HG03442 (cell line): ENCODE results near the gene METTL23.

ENCODE experiments used
- ATAC-seq: cut with Tn5 transposase; IDR thresholded peaks from one replicate; pipeline ENCODE4 v1.9.1; 2021; ENCODE audit warnings: mild to moderate bottlenecking, moderate library complexity; ENCODE audit not compliant: unreplicated experiment

The METTL23 gene

DNA sequence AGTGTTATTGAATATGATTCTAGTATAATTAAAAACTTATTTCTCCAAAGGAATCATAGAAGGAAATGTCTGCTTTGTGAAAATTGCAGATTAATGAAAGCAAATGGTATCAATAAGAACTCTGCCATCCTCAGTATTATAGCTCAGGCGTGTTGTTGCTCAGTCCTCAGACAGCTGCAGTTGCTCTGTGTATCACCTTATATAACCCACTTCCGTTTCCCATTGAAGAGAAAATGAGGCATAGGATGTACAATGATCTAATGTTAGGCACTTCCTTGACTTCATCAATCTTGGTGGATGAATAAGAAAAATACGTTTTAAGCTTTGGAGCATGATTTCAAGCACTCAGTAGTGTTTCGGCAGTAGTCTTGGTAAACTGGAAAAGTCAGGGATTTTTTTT, 25.4 kb downstream of the METTL23 start:
- no peak for ATAC-seq

DNA sequence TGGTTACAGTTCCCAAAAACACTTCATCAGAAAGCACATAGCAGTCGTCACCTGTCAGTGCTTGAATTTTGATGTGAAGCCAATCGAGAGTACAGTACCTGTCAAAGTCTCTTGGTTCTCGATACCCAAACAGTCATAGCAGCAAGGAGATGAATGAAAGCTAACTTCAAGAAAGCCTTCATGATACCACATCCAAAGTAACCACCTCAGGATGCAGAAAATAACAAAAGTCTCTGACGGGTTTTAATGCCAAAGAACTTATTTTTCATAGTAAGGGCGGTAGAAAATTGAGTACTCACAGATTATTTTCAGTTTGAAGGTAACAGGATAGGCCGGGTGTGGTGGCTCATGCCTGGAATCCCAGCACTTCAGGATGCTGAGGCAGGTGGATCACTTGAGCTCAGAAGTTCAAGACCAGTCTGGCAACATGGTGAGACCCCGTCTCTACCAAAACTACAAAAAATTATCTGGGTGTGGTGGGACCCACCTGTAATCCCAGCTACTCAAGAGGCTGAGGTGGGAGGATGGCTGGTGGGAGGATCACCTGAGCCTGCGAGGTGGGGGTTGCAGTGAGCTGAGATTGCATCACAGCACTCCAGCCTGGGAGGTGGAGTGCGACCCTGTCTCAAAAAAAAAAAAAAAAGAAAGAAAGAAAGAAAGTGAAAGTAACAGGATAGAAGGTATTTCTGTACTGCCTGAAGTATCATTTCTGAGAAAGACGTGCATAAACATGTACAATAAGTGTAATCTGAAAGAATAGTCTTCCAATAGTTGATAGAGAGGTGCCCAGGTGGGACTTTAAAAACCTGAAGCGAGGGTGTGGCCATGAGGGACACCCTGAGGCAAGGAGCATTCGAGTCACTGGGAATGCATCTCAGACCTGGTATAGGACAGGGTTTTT, 26.7 kb downstream of the METTL23 start:
- no peak for ATAC-seq

DNA sequence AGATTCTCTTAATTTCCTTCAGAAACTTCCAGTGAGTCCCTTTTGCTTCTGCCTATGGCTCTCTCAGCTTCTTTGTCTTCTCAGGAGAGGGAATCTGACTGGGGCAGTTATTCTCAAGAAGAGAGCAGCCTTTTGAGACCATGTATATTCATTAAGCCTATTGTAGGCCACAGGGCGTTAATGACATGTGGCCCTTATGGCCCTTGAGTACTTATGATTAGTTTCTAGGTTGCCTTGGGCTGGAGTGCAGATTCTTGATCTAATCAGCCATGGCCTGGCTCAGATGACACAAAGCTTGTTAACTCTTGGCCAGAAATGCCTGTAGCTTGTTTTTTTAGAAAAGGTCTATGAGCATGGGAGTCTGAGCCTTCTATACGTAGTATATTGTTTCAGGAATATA, 28.6 kb downstream of the METTL23 start:
- ATAC-seq: no peak

DNA sequence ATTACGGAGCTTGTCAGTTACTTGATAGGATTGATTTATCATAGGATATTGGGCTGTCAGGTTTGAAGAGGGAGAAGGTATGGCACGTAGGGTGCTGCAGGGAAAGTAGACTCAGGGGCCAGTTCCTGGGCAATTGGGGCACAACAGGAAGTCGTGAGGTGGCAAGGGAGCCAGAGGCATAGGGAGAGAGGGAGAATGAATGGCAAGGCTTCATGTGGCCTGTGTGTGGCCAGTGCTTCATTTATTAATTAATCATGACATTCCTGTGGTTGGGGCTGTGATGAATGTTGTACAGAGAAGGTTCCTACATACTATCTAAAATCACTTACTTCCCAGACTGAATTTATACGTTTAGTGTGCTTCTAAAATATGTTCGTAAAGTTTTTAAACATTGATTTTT, 30.6 kb downstream of the METTL23 start:
- no peak for ATAC-seq

DNA sequence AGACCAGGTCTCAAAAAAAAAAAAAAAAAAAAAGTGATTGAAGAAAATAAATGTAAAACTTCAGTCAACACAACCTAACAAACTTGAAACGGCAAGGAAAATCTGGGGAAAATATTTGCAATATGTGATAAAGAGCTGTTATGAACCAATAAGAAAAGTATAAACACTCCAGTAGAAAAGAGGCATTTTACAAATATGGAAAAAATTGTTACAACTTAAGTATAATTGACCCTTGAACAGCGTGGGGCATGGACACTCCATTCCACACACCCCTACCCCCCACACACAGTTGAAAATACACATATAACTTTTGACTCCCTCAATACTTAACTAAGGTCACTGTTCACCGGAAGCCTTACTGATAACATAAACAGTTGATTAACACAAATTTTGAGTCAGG, 31.9 kb downstream of the METTL23 start:
- ATAC-seq: no peak

DNA sequence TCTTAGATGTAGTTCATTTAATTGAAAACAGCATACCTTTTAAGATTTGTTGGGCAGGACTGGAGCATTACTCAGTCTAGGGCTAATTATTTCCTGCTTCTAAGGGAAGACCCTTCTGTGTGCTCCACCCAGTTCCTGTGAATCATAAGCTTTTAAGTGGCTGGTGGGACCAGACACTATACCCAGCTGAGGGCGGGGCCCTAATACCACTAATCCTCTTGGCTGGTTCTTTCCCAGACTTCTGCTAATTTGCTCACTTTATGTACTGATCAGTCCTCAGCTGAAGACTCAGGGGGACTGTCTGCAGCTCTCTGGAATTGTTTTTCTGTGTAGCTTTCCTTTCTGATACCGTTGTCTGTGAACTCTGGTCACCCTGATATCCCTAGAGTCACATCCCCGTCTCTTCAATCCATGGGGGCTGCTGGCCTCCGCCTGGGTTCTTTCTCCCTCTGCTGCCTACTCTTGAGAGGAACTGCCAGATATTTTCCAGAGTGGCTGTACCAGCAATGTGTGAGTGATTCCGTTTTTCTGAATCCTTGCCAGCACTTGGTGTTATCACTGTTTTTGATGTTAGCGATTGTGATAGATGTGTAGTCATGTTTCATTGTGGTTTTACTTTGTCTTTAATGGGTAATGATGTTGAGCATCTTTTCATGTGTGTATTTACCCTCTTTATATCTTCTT, 46.3 kb downstream of the METTL23 start:
- ATAC-seq: no peak

DNA sequence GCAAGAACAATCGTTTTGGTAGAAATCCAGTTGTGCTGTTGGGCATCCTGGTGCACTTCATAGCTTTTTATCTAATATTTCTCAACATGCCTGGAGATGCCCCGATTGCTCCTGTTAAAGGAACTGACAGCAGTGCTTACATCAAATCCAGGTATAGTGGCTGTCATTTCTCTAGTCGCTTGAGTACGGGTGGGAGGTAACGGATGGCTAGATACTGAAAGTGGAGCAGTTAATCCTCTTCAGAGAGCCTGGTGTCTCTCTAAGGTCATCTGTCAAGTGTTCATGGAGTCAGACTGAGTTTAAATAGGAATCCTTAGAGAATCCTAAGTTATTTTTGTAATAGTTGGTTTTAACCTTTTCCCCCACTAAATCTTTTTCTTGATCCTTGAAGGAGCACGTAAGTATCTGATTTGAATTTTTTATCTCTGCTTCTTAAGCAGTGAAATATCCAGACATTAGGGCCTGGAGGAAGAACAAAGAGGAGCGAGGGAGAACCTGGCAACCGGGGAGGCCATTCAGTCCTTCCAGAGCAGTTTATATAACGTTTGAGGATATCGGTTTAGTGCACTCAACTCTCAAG, 48.5 kb downstream of the METTL23 start:
- no peak for ATAC-seq

DNA sequence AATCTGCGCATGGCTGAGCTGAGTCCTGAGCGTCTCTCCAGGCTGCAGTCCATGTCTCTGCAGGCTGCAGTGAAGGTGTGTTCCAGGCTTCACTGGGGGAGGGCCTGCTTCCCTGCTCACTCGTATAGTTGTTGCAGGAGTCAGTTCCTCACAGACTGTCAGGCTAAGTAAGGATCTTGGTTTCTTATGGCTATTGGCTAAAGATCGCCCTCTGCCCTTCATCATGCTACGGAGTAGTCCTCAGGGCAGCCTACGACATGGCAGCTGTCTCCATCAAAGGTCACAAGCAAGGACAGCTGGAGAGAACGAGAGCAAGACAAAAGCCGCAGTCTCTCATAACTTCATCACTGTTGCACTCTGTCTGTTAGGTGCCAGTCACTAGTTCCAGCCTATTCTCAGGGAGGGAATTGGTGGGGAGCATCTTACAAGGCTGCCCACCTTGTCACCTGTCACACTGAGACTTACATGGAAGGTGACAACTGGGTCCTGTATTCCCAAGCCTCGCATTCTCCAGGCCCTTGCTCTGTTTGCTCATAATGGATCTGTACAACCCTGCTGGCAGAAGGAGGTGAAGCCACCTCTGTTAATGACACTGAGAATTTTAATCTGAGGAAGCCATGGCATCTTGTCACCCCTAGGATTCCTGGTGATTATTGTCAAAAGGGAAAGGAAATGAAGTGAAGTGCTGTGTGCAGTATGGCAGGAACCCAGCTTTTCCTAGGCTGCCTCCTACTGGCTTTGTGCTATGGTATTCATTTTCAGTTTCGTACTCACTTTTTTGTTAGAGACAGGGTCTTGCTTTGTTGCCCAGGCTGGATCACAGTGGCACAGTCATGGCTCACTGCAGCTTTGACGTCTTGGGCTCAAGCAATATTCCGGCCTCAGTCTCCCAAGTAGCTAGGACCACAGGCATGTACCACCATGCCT, 54.7 kb downstream of the METTL23 start:
- ATAC-seq: no peak

DNA sequence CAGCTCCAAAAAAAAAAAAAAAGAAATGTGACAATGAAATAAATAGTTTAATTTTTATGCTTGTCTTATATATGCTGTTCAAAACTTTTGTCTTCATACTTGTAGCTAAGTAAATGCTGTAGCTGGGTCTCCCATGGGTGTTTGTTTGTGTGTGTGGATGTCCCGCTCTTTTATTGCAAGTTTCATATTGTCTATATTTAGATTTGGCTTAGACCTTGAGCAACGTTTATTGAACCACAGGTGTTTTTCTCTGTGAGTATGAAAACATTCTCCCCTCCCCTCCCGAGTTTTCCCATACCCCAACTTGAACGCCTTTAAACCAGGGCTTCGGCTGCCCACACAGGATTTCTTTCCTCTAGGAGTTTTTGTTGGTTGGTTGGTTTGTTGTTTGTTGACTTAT, 56.5 kb downstream of the METTL23 start:
- ATAC-seq: no peak
